ENCODE results near the gene CLEC5A.
"Not testable (repeated sequence)": the region's sequence is repeated elsewhere in the genome, so short reads cannot be mapped to it uniquely, and the experiment has no call there.

Gene CLEC5A

GRCh38 chr7:141946796-141947195, at the start of gene CLEC5A:
CLEC5A (minus strand) TSS chr7:141946974; CDS start chr7:141946292, 682 bp downstream.
- DNase-seq (ENCODE audit: low spot score) (no peak), FAIRE-seq (no peak)

- no peak for FAIRE-seq
- DNase-seq (ENCODE audit: low spot score) = no peak
Observed at GRCh38 chr7:141993354-141993753, 46.6 kb upstream of the CLEC5A start.

DNA sequence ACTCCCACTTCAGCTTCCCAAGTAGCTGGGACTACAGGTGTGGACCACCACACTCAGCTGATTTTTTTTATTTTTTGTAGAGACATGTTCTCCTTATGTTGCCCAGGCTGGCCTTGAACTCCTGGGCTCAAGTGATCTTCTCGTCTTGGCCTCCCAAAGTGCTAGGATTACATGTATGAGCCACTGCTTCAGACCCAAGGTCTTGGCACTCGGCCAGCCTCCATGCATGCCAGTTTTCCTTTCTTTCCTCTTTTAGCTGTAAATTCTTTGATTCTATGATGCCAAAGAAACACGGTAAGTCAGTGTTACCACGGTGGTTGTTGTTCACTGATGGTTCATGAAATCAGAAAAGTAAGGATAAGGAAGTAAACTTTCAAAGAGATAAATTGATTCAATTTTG, 45.9 kb upstream of the CLEC5A start:
- FAIRE-seq (no peak), DNase-seq (ENCODE audit: low spot score) (no peak)

- no peak for FAIRE-seq
- DNase-seq (ENCODE audit: low spot score) = no peak
Observed at GRCh38 chr7:141992156-141992555, 45.4 kb upstream of the CLEC5A start.

DNA sequence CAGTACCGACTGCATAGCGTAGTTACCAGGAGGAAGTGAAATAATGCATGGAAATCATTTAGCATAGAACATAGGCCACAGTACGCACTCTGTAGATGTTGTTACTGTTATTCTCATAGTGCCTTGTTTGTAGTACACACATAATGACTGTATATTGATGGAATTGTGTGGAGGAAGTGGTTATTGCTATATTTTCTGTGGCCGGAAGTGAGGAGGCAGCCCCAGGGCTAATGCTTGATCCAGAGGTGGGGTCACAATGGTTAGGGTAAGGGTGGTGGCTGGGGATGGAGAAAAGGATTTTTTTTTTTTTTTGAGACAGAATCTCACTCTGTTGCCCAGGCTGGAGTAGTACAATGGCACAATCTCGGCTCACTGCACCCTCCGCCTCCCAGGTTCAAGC, 44.4 kb upstream of the CLEC5A start:
- FAIRE-seq (no peak), DNase-seq (ENCODE audit: low spot score) (no peak)

DNA sequence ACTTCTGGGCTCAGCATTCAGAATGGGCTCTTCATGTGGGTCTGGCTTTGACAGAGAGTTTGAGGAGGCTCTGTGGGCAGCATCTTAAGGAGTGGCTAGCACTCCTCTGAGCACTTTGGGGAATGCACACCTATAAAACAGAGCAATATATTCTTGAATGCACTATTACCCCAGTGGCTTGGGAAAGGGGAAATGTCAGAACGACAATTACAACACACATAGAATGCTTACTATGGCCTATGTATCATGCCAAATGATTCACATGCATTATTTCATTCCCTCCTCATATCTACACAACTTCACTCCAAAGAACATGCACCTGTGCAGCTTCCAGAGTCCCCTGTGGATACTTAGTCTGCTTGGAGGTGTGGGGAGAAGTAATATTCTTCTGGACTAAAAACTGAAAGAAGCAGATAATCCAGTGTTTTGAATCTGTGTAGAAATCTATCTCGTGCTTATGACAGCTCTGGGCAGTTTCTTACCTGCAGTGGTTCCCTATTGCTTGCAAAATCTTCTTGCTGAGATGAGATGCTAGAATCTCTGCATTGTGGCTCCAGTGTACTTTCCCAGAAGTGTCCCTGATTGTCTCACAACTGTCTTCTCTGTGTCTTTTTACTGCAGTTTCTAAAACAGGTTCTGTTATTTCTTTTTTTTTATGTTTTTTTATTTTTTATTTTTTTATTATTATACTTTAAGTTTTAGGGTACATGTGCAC, 43.4 kb upstream of the CLEC5A start:
- no peak for DNase-seq (ENCODE audit: low spot score)

DNA sequence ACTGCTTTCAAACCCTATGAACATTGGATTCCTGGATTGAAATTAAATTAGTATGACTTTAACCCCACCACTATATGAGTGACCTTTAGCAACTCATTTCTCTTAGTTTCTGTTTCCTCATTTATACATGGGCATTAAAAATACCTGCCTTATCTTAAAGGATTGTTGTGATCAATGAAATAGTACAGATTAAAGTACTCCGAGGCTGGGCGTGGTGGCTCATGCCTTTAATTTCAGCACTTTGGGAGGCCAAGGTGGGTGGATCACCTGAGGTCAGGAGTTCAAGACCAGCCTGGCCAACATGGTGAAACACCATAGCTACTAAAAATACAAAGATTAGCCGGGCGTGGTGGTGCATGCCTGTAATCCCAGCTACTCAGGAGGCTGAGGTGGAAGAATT, 41.0 kb upstream of the CLEC5A start:
- FAIRE-seq; DNase-seq (ENCODE audit: low spot score): not testable (repeated sequence)

More for the DNA sequence above, 43.4 kb upstream of the CLEC5A start:
- FAIRE-seq = no peak

GRCh38 chr7:141986923-141987322, 40.1 kb upstream of the CLEC5A start:
- no peak for FAIRE-seq
- DNase-seq (ENCODE audit: low spot score) = no peak

DNA sequence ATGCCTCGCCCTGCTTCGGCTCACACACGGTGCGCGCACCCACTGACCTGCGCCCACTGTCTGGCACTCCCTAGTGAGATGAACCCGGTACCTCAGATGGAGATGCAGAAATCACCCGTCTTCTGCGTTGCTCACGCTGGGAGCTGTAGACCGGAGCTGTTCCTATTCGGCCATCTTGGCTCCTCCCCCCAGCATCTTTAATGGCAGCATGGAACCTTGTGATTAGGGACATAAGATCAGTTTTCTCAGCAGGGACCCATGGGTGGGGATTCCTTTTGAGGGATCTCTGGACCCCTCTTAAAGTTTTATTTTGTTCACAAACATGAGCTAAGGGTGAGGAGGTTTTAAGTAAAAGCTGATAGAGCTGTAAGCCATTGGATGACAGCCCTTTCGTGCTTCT, 39.2 kb upstream of the CLEC5A start:
- DNase-seq (ENCODE audit: low spot score); FAIRE-seq: not testable (repeated sequence)

GRCh38 chr7:141979568-141979967, 32.8 kb upstream of the CLEC5A start:
- DNase-seq (ENCODE audit: low spot score) (no peak), FAIRE-seq (no peak)

GRCh38 chr7:141978351-141978750, 31.6 kb upstream of the CLEC5A start:
- DNase-seq (ENCODE audit: low spot score) (no peak), FAIRE-seq (no peak)

DNA sequence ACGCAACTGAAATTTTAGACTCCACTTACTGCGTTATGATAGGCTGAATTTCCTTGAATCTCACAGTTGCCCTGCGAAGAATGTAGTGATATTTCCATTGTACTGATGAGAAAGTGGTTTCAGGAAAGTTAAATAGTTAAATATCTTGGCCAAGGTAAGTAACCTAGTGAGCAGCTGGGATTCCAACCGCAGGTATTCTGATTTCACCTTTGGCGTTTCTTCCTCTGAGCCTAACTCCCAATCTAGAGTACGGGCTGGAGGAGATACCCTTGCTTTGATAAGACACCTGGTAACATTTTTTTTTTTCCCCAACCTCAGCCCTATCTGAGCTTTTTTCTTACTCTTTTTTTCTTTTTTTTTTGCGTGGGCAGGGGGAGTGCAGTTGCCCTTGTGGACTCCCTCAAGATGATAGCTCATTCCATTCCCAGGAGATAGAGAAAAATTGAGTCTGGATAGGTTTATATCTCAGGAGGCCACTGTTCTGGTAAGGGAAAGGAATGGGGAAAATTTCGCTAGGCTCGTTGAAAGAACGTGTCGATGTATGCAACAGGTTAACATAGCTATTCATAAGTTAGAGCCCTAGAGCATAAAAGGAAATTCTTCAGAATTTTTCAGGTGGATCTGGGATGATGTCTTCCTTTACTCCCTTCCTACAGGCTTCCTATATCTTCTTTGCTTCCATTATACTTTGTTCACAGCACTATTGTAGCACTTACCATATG, 29.9 kb upstream of the CLEC5A start:
- DNase-seq (ENCODE audit: low spot score) (no peak), FAIRE-seq (no peak)

- peak; percentile 77 for DNase-seq (ENCODE audit: low spot score)
- FAIRE-seq = no peak
Observed at GRCh38 chr7:141975806-141976523, 29.2 kb upstream of the CLEC5A start.

GRCh38 chr7:141974831-141975230, 28.1 kb upstream of the CLEC5A start:
- DNase-seq (ENCODE audit: low spot score) = peak; percentile 14
- FAIRE-seq = no peak

GRCh38 chr7:141973673-141974072, 26.9 kb upstream of the CLEC5A start, which contains the start of gene TAS2R38:
TAS2R38 (minus strand) TSS chr7:141973773; CDS start chr7:141973689, 84 bp downstream.
- DNase-seq (ENCODE audit: low spot score) = no peak
- FAIRE-seq = no peak

GRCh38 chr7:141960687-141961422, 14.1 kb upstream of the CLEC5A start:
- DNase-seq (ENCODE audit: low spot score) = no peak
- FAIRE-seq = no peak

- FAIRE-seq = no peak
Observed at GRCh38 chr7:141956084-141956483, 9.3 kb upstream of the CLEC5A start.

GRCh38 chr7:141954334-141954733, 7.6 kb upstream of the CLEC5A start:
- no peak for DNase-seq (ENCODE audit: low spot score)
- FAIRE-seq = no peak

More at GRCh38 chr7:141956084-141956483, 9.3 kb upstream of the CLEC5A start:
- no peak for DNase-seq (ENCODE audit: low spot score)

DNA sequence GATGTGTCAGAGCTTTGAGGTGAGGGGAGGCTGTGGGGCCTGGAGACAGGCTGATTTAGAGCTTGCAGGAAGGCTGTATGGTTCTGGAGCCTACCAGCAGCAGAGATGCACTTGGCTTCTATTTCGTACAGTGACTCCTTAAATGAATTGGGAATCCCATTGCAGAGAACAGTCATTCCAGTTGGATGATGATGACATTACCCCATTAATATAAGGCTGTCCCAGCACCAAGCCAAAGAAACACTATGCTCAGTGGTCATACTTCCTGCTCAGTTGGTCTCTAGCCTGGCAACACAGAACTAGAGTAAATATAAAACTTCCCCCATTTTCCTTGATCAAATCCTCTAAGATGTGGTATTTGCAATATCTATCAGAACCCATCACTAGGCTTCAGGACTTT, 5.7 kb upstream of the CLEC5A start:
- FAIRE-seq = no peak
- no peak for DNase-seq (ENCODE audit: low spot score)

GRCh38 chr7:141950806-141951205, 4.0 kb upstream of the CLEC5A start:
- no peak for DNase-seq (ENCODE audit: low spot score)
- FAIRE-seq = no peak

DNA sequence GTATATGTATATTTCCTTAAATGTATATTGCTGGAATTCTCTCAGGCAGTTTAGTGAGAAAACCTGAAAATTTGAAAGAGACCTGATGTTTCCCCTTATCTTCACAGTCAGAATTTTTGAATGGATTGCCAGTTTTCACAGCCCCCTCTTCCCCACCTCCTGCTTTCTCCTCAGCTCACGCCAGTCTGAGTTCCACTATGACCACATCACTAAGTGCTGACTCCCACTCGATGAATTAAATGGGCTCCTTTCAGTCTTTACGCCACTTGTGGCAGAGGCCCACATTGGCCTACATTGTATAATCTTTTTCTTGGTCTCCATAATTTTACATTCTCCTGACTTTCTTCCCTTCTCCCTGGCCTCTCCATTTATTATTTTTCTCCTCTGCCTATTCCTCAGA, 3.1 kb upstream of the CLEC5A start:
- DNase-seq (ENCODE audit: low spot score) (no peak), FAIRE-seq (no peak)

All from urothelium cell line (cell line).